Measurements from ENCODE around the gene FOXD4. TPM values are rescaled to one million over a fixed set of nuclear protein-coding genes. Genes with fewer than 3 reads are reported as not detected.
"Not testable (repeated sequence)": the region's sequence is repeated elsewhere in the genome, so short reads cannot be mapped to it uniquely, and the experiment has no call there.

FOXD4 gene
- not detected for polyA plus RNA-seq (2013, experiment 1 of 2; ENCODE audit: insufficient read length)
- polyA plus RNA-seq (2013, experiment 2 of 2; ENCODE audit: insufficient read length) = not detected

GRCh38 chr9:117995-118467 lies at the start of gene FOXD4:
Gene FOXD4, minus strand, starts transcription at chr9:118417. Its CDS starts 298 bp downstream, at chr9:118119.
- not testable (repeated sequence) for DNase-seq

GRCh38 chr9:159871-160270 lies 41.7 kb upstream of the FOXD4 start:
- DNase-seq = not testable (repeated sequence)

- not testable (repeated sequence) for DNase-seq
These were observed 33.0 kb upstream of the FOXD4 start for GRCh38 chr9:151173-151572.

GRCh38 chr9:139880-140279 lies 21.7 kb upstream of the FOXD4 start:
- not testable (repeated sequence) for DNase-seq

- not testable (repeated sequence) for DNase-seq
These were observed 848 bp downstream of the FOXD4 start for GRCh38 chr9:117144-117994.

- not testable (repeated sequence) for DNase-seq
These were observed 1.8 kb downstream of the FOXD4 start for GRCh38 chr9:116239-117077.

GRCh38 chr9:115118-115451 lies 3.1 kb downstream of the FOXD4 start:
- not testable (repeated sequence) for DNase-seq

- not testable (repeated sequence) for DNase-seq
These were observed 3.7 kb downstream of the FOXD4 start for GRCh38 chr9:114267-115117.

GRCh38 chr9:113468-114266 lies 4.5 kb downstream of the FOXD4 start:
- not testable (repeated sequence) for DNase-seq

GRCh38 chr9:112589-113467 lies 5.4 kb downstream of the FOXD4 start:
- not testable (repeated sequence) for DNase-seq

- DNase-seq = not testable (repeated sequence)
These were observed 7.5 kb downstream of the FOXD4 start for GRCh38 chr9:110672-111071.

- DNase-seq = not testable (repeated sequence)
These were observed 8.7 kb downstream of the FOXD4 start for GRCh38 chr9:109540-109939.

GRCh38 chr9:108742-109495 lies 9.3 kb downstream of the FOXD4 start:
- DNase-seq = not testable (repeated sequence)

- DNase-seq = not testable (repeated sequence)
These were observed 12.2 kb downstream of the FOXD4 start for GRCh38 chr9:105991-106390.

- DNase-seq = not testable (repeated sequence)
These were observed 17.8 kb downstream of the FOXD4 start for GRCh38 chr9:100430-100829.

- not testable (repeated sequence) for DNase-seq
These were observed 18.4 kb downstream of the FOXD4 start for GRCh38 chr9:99867-100266.

- DNase-seq = not testable (repeated sequence)
These were observed 19.4 kb downstream of the FOXD4 start for GRCh38 chr9:98775-99174.

- DNase-seq = not testable (repeated sequence)
These were observed 23.2 kb downstream of the FOXD4 start for GRCh38 chr9:94992-95391.

GRCh38 chr9:94323-94722 lies 23.9 kb downstream of the FOXD4 start:
- DNase-seq = not testable (repeated sequence)

All from fibroblast of skin of abdomen (primary cell).